ENCODE measurements around the gene SLC2A9.

The SLC2A9 gene

GRCh38 chr4:9979101-9979701, 42.1 kb downstream of the SLC2A9 start:
- no peak overlapping the region for H2AFZ ChIP-seq (ENCODE audit: low read length, unreplicated experiment)
- H3K27me3 ChIP-seq (ENCODE audit: insufficient read depth, low read length) = no peaks in the 10 kb centered on the region
- no peak overlapping the region for H3K27ac ChIP-seq (ENCODE audit: low read depth, low read length)
- no peak overlapping the region for H3K4me3 ChIP-seq (ENCODE audit: low read depth, low read length)
- no peaks in the 10 kb centered on the region for H3K79me2 ChIP-seq (ENCODE audit: control insufficient read depth, insufficient read depth, low read length, unreplicated experiment)
- H3K4me1 ChIP-seq (ENCODE audit: control insufficient read depth, insufficient read depth, low read length, unreplicated experiment) = no peaks in the 10 kb centered on the region
- H3K36me3 ChIP-seq (ENCODE audit: insufficient read depth, low read length) = no peaks in the 10 kb centered on the region

- Histone ChIP-seq H3K36me3 (ENCODE audit: insufficient read depth, low read length) (no peaks in the 10 kb centered on the region), H2AFZ (ENCODE audit: low read length, unreplicated experiment) (no peak overlapping the region), H3K4me3 (ENCODE audit: low read depth, low read length) (no peak overlapping the region), H3K27me3 (ENCODE audit: insufficient read depth, low read length) (no peaks in the 10 kb centered on the region), H3K79me2 (ENCODE audit: control insufficient read depth, insufficient read depth, low read length, unreplicated experiment) (no peaks in the 10 kb centered on the region), H3K4me1 (ENCODE audit: control insufficient read depth, insufficient read depth, low read length, unreplicated experiment) (no peaks in the 10 kb centered on the region), H3K27ac (ENCODE audit: low read depth, low read length) (no peak overlapping the region)
Observed at GRCh38 chr4:9977518-9978031, 43.7 kb downstream of the SLC2A9 start.

- Histone ChIP-seq H3K27me3 (ENCODE audit: insufficient read depth, low read length) (no peaks in the 10 kb centered on the region), H2AFZ (ENCODE audit: low read length, unreplicated experiment) (no peak overlapping the region), H3K79me2 (ENCODE audit: control insufficient read depth, insufficient read depth, low read length, unreplicated experiment) (no peaks in the 10 kb centered on the region), H3K27ac (ENCODE audit: low read depth, low read length) (no peak overlapping the region), H3K4me1 (ENCODE audit: control insufficient read depth, insufficient read depth, low read length, unreplicated experiment) (no peaks in the 10 kb centered on the region), H3K4me3 (ENCODE audit: low read depth, low read length) (no peak overlapping the region), H3K36me3 (ENCODE audit: insufficient read depth, low read length) (no peaks in the 10 kb centered on the region)
Observed at GRCh38 chr4:9976781-9977180, 44.5 kb downstream of the SLC2A9 start.

GRCh38 chr4:9976293-9976692, 45.0 kb downstream of the SLC2A9 start:
- Histone ChIP-seq H3K4me1 (ENCODE audit: control insufficient read depth, insufficient read depth, low read length, unreplicated experiment) (no peaks in the 10 kb centered on the region), H3K79me2 (ENCODE audit: control insufficient read depth, insufficient read depth, low read length, unreplicated experiment) (no peaks in the 10 kb centered on the region), H3K27ac (ENCODE audit: low read depth, low read length) (no peak overlapping the region), H3K4me3 (ENCODE audit: low read depth, low read length) (no peak overlapping the region), H2AFZ (ENCODE audit: low read length, unreplicated experiment) (no peak overlapping the region), H3K27me3 (ENCODE audit: insufficient read depth, low read length) (no peaks in the 10 kb centered on the region), H3K36me3 (ENCODE audit: insufficient read depth, low read length) (no peaks in the 10 kb centered on the region)

- no peak overlapping the region for H2AFZ ChIP-seq (ENCODE audit: low read length, unreplicated experiment)
- H3K27me3 ChIP-seq (ENCODE audit: insufficient read depth, low read length) = no peaks in the 10 kb centered on the region
- H3K4me1 ChIP-seq (ENCODE audit: control insufficient read depth, insufficient read depth, low read length, unreplicated experiment) = no peaks in the 10 kb centered on the region
- no peaks in the 10 kb centered on the region for H3K79me2 ChIP-seq (ENCODE audit: control insufficient read depth, insufficient read depth, low read length, unreplicated experiment)
- H3K4me3 ChIP-seq (ENCODE audit: low read depth, low read length) = no peak overlapping the region
- no peaks in the 10 kb centered on the region for H3K36me3 ChIP-seq (ENCODE audit: insufficient read depth, low read length)
- no peak overlapping the region for H3K27ac ChIP-seq (ENCODE audit: low read depth, low read length)
Observed at GRCh38 chr4:9971711-9972110, 49.6 kb downstream of the SLC2A9 start.

DNA sequence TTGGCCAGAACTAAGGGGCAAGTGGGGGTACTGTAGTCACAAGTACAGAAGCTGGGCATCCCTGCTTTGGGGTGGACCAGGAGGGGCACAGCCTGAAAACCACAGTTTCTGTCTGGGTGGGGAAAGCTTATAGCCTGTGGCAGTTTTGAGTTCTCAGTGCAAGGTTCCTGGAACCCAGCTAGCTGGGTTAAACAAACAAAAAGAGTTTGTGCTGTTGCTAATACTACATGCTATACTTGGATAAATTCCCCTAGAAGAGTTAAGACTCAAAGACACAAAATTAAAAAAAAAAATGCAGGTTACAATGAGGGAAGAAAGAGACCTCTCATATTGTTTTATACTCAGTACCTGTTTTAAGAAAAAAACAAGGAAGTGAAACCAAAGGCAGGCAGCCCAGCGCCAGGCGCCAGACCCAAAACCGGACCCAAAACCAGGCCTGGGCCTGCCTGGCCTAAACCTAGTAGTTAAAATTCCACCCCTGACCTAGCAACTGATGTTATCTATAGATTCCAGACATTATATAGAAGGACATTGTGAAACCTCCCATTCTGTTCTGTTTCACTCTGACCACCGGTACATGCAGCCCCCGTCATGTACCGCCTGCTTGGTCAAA, 50.8 kb downstream of the SLC2A9 start:
- H2AFZ ChIP-seq (ENCODE audit: low read length, unreplicated experiment) = no peak overlapping the region
- H3K4me1 ChIP-seq (ENCODE audit: control insufficient read depth, insufficient read depth, low read length, unreplicated experiment) = no peaks in the 10 kb centered on the region
- no peaks in the 10 kb centered on the region for H3K36me3 ChIP-seq (ENCODE audit: insufficient read depth, low read length)
- no peaks in the 10 kb centered on the region for H3K27me3 ChIP-seq (ENCODE audit: insufficient read depth, low read length)
- H3K79me2 ChIP-seq (ENCODE audit: control insufficient read depth, insufficient read depth, low read length, unreplicated experiment) = no peaks in the 10 kb centered on the region
- no peak overlapping the region for H3K27ac ChIP-seq (ENCODE audit: low read depth, low read length)
- no peak overlapping the region for H3K4me3 ChIP-seq (ENCODE audit: low read depth, low read length)

DNA sequence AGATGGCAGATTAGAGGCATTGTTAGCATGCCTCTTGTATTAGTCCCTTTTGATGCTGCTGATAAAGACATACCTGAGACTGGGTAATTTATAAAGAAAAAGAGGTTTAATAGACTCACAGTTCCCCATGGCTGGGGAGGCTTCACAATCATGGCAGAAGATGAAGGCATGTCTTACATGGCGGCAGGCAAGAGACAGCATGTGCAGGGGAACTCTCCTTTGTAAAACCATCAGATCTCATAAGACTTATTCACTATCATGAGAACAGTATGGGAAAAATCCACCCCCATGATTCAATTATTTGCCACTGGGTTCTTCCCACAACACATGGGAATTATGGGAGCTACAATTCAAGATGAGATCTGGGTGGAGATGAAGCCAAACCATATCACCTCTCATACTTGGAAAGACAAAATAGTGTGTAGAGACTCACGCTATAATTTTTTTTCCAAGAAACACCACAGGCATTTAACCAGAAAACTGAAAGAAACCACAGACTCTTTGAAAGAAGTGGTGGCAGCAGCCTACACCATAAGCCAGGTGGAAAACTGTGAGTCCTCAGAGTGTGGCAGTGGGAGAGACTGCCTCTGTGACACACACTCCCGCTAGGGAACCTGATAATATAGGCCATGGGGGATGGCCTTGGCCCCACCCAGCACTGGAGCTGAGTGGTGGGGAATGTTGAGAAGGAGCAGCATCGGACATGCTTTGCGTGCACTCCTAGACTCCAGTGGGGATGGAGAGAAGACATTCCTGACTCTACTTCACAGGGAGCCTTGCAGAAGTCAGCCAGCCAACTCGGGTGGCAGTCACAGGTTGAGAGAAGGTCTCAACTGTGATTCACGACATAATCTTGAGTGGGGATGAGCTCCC, 51.5 kb downstream of the SLC2A9 start:
- Histone ChIP-seq H2AFZ (ENCODE audit: low read length, unreplicated experiment) (no peak overlapping the region), H3K36me3 (ENCODE audit: insufficient read depth, low read length) (no peaks in the 10 kb centered on the region), H3K27me3 (ENCODE audit: insufficient read depth, low read length) (no peaks in the 10 kb centered on the region), H3K79me2 (ENCODE audit: control insufficient read depth, insufficient read depth, low read length, unreplicated experiment) (no peaks in the 10 kb centered on the region), H3K4me1 (ENCODE audit: control insufficient read depth, insufficient read depth, low read length, unreplicated experiment) (no peaks in the 10 kb centered on the region), H3K27ac (ENCODE audit: low read depth, low read length) (no peak overlapping the region), H3K4me3 (ENCODE audit: low read depth, low read length) (no peak overlapping the region)

- H3K27me3 ChIP-seq (ENCODE audit: insufficient read depth, low read length) = no peaks in the 10 kb centered on the region
- no peak overlapping the region for H2AFZ ChIP-seq (ENCODE audit: low read length, unreplicated experiment)
- H3K36me3 ChIP-seq (ENCODE audit: insufficient read depth, low read length) = no peaks in the 10 kb centered on the region
Observed at GRCh38 chr4:9968472-9968871, 52.8 kb downstream of the SLC2A9 start.

GRCh38 chr4:9964879-9965278, 56.4 kb downstream of the SLC2A9 start:
- no peaks in the 10 kb centered on the region for H3K4me1 ChIP-seq (ENCODE audit: control insufficient read depth, insufficient read depth, low read length, unreplicated experiment)
- no peaks in the 10 kb centered on the region for H3K27me3 ChIP-seq (ENCODE audit: insufficient read depth, low read length)
- no peaks in the 10 kb centered on the region for H3K79me2 ChIP-seq (ENCODE audit: control insufficient read depth, insufficient read depth, low read length, unreplicated experiment)
- H2AFZ ChIP-seq (ENCODE audit: low read length, unreplicated experiment) = no peak overlapping the region
- no peak overlapping the region for H3K27ac ChIP-seq (ENCODE audit: low read depth, low read length)
- H3K4me3 ChIP-seq (ENCODE audit: low read depth, low read length) = no peak overlapping the region
- no peaks in the 10 kb centered on the region for H3K36me3 ChIP-seq (ENCODE audit: insufficient read depth, low read length)

More at GRCh38 chr4:9968472-9968871, 52.8 kb downstream of the SLC2A9 start:
- no peak overlapping the region for H3K27ac ChIP-seq (ENCODE audit: low read depth, low read length)
- H3K4me3 ChIP-seq (ENCODE audit: low read depth, low read length) = no peak overlapping the region
- H3K4me1 ChIP-seq (ENCODE audit: control insufficient read depth, insufficient read depth, low read length, unreplicated experiment) = no peaks in the 10 kb centered on the region
- H3K79me2 ChIP-seq (ENCODE audit: control insufficient read depth, insufficient read depth, low read length, unreplicated experiment) = no peaks in the 10 kb centered on the region

DNA sequence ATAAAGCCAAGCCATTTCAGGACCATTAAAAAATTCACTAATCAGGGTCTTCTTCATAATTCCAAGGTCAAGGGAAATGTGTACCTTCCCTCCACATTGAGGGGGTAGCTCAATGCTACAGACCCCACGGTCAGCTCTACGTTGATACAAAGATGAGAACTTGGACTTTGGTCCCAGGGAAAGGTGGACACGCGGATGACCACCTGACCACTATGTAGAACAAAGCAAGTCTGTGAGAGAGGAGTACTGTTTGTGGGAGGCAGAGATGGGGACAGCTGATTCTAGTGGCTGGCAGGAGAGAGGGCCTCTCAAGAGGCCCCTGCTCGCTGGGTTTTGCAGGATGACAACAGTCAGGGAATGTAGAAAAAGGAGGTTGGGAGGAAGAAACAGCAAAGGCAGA, 58.0 kb downstream of the SLC2A9 start:
- no peaks in the 10 kb centered on the region for H3K27me3 ChIP-seq (ENCODE audit: insufficient read depth, low read length)
- H3K36me3 ChIP-seq (ENCODE audit: insufficient read depth, low read length) = no peaks in the 10 kb centered on the region
- H3K79me2 ChIP-seq (ENCODE audit: control insufficient read depth, insufficient read depth, low read length, unreplicated experiment) = no peaks in the 10 kb centered on the region
- no peaks in the 10 kb centered on the region for H3K4me1 ChIP-seq (ENCODE audit: control insufficient read depth, insufficient read depth, low read length, unreplicated experiment)
- no peak overlapping the region for H3K27ac ChIP-seq (ENCODE audit: low read depth, low read length)
- H2AFZ ChIP-seq (ENCODE audit: low read length, unreplicated experiment) = no peak overlapping the region
- H3K4me3 ChIP-seq (ENCODE audit: low read depth, low read length) = no peak overlapping the region

All from ACC112 (cell line).